ENCODE measurements around the gene TIAM1.

TIAM1 gene

DNA sequence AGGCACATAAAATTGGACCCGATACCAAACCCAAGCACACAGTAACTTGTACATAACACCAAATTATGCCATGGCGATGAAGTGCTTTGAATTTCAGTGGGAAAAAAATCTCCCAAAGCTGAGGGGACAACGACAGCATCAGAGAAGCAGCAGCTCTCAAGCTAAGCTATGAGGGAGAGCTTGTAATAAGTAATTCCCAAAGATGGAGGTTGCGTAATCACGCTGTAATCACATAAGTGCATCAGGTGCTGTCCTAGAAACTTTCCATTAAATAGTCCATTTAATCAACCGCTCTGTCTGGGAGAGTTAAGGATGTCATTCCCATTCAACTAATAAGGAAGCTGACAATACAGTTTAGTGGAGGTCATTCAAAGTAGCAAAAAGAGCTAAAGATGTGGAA is 268.2 kb downstream of the TIAM1 start:
- Histone ChIP-seq H3K9me3 (ENCODE audit: severe bottlenecking) (no peaks in the 10 kb centered on the region), H3K4me3 (ENCODE audit: severe bottlenecking) (no peak overlapping the region), H3K4me1 (ENCODE audit: insufficient read depth, poor library complexity, severe bottlenecking) (no peaks in the 10 kb centered on the region), H3K27me3 (ENCODE audit: insufficient read depth, poor library complexity, severe bottlenecking) (peaks cover 11% of the 10 kb centered on the region), H3K36me3 (ENCODE audit: low read depth) (no peaks in the 10 kb centered on the region), H3K27ac (ENCODE audit: poor library complexity, severe bottlenecking) (no peak overlapping the region)
- no peak for ATAC-seq (ENCODE audit: low read depth)
- TF ChIP-seq, protein P1, sequence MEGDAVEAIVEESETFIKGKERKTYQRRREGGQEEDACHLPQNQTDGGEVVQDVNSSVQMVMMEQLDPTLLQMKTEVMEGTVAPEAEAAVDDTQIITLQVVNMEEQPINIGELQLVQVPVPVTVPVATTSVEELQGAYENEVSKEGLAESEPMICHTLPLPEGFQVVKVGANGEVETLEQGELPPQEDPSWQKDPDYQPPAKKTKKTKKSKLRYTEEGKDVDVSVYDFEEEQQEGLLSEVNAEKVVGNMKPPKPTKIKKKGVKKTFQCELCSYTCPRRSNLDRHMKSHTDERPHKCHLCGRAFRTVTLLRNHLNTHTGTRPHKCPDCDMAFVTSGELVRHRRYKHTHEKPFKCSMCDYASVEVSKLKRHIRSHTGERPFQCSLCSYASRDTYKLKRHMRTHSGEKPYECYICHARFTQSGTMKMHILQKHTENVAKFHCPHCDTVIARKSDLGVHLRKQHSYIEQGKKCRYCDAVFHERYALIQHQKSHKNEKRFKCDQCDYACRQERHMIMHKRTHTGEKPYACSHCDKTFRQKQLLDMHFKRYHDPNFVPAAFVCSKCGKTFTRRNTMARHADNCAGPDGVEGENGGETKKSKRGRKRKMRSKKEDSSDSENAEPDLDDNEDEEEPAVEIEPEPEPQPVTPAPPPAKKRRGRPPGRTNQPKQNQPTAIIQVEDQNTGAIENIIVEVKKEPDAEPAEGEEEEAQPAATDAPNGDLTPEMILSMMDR (IDR thresholded peaks at IDR 0.05; ENCODE audit: poor library complexity, severe bottlenecking): no peak
- no peak for DNase-seq (ENCODE audit: low spot score)

DNA sequence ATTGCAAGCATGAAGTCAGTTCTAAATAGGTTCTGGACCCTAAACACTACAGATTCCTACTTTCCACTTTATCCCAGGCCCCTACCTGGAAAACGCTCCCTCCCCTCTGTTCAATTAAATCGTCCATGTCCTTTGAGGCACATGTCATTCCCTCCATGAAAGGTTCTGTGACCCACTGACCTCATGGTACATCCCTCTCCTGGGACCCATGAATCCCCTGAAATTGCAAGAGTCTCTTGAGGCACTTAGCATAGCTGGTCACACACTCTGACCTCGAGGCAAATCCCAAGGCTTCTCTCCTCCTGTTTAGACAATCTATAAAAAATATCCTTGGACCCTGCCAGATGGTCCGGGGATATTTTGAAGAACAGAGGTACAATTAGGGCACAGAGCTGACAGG is 271.5 kb downstream of the TIAM1 start:
- DNase-seq (ENCODE audit: low spot score): no peak
- TF ChIP-seq, protein P1 (IDR thresholded peaks at IDR 0.05; ENCODE audit: poor library complexity, severe bottlenecking): no peak

More for the DNA sequence above, 271.5 kb downstream of the TIAM1 start:
- peaks cover 15% of the 10 kb centered on the region for H3K27me3 ChIP-seq (ENCODE audit: insufficient read depth, poor library complexity, severe bottlenecking)
- H3K4me1 ChIP-seq (ENCODE audit: insufficient read depth, poor library complexity, severe bottlenecking): no peaks in the 10 kb centered on the region
- H3K9me3 ChIP-seq (ENCODE audit: severe bottlenecking): no peaks in the 10 kb centered on the region
- H3K4me3 ChIP-seq (ENCODE audit: severe bottlenecking): no peak overlapping the region
- ATAC-seq (ENCODE audit: low read depth): no peak
- H3K27ac ChIP-seq (ENCODE audit: poor library complexity, severe bottlenecking): no peak overlapping the region
- H3K36me3 ChIP-seq (ENCODE audit: low read depth): no peaks in the 10 kb centered on the region

Data from RWPE2 (cell line).